Calu3 (cell line): ENCODE results near the gene NSMCE1. TPM values are rescaled to one million over a fixed set of nuclear protein-coding genes. Genes with fewer than 3 reads are reported as not detected.

Experiments used
- BruUV-seq: library from RNA; stranded (reverse); fragments of 400-500 nt; replicated peaks from 2 replicates; lab custom pipeline; 2021; lab: Mats Ljungman, UMichigan
- CTCF ChIA-PET: fragments of 300-600 bp; sonication (Branson Sonifier 250); formaldehyde crosslinking; loops from one replicate; lab custom pipeline; 2022; ENCODE audit warnings: antibody characterized with exemption; lab: Charles Lee
- DNase-seq: peaks from one replicate; pipeline ENCODE4 v3.0.0; 2022
- H3K27ac Mint-ChIP-seq: one replicate; pipeline ENCODE4 v1.8.0; 2022; ENCODE audit warnings: mixed read lengths; ENCODE audit not compliant: unreplicated experiment
- H3K27me3 Mint-ChIP-seq: one replicate; pipeline ENCODE4 v1.8.0; 2022; ENCODE audit warnings: mixed read lengths; ENCODE audit not compliant: unreplicated experiment
- H3K36me3 Mint-ChIP-seq: one replicate; pipeline ENCODE4 v1.8.0; 2022; ENCODE audit warnings: mild to moderate bottlenecking, moderate library complexity, mixed read lengths; ENCODE audit not compliant: insufficient read depth, unreplicated experiment
- H3K4me1 Mint-ChIP-seq: one replicate; pipeline ENCODE4 v1.8.0; 2022; ENCODE audit warnings: mild to moderate bottlenecking, low read depth, mixed read lengths; ENCODE audit not compliant: unreplicated experiment
- H3K4me3 Mint-ChIP-seq: one replicate; pipeline ENCODE4 v1.8.0; 2022; ENCODE audit warnings: mild to moderate bottlenecking, low read depth, moderate library complexity, mixed read lengths; ENCODE audit not compliant: unreplicated experiment
- H3K9me3 Mint-ChIP-seq: one replicate; pipeline ENCODE4 v1.8.0; 2022; ENCODE audit warnings: low read depth, mixed read lengths; ENCODE audit not compliant: unreplicated experiment
- intact Hi-C: fragments of 100-400 bp; cut with micrococcal nuclease; formaldehyde crosslinking; loops from one replicate; pipeline ENCODE4 v1.10.0; 2022; ENCODE audit not compliant: unreplicated experiment
- total RNA-seq: library from RNA; stranded (reverse); gene quantifications from 2 replicates; pipeline ENCODE4 v1.2.3, GENCODE V29; 2022
- TF ChIP-seq, protein P1 (sequence below): fragments of 200-600 bp; IDR thresholded peaks from one replicate; pipeline ENCODE4 v1.8.0; 2022; ENCODE audit warnings: antibody characterized with exemption; ENCODE audit not compliant: unreplicated experiment

The NSMCE1 gene
- total RNA-seq, 1 experiment from 2014 or later = 83.2 TPM

DNA sequence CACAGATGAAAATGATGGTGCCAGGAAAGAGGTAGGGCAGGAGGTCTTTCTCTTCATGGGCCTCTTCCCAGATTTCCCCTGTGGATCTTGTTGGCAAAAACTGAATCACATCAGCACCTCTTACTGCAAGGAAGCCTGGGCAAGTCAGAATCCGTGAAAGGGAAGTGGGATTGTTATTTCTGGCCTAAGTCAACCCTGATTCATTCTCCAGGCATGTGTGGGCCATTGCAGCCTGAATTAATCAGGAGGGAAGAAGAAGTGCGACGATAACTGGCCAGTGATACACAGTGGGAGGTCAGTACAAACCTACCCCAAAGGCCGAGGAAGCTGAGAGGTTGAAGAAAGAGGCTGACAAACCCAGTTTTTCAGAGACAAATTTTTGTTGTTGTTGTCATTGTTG lies 17.9 kb upstream of the NSMCE1 start:
- BruUV-seq = no TSS peak
- Mint-ChIP-seq H3K4me3 (no peak overlapping the region), H3K4me1 (peaks cover 15% of the 10 kb centered on the region), H3K27me3 (no peaks in the 10 kb centered on the region), H3K27ac (no peak overlapping the region), H3K36me3 (peaks cover 4% of the 10 kb centered on the region), H3K9me3 (no peaks in the 10 kb centered on the region)
- CTCF ChIA-PET = interaction anchor here (0.6 kb wide), 2 partner anchors 14 to 59 kb away, joined by 3 to 5 read pairs; no protein-coding TSS in a partner anchor
- TF ChIP-seq, protein P1, sequence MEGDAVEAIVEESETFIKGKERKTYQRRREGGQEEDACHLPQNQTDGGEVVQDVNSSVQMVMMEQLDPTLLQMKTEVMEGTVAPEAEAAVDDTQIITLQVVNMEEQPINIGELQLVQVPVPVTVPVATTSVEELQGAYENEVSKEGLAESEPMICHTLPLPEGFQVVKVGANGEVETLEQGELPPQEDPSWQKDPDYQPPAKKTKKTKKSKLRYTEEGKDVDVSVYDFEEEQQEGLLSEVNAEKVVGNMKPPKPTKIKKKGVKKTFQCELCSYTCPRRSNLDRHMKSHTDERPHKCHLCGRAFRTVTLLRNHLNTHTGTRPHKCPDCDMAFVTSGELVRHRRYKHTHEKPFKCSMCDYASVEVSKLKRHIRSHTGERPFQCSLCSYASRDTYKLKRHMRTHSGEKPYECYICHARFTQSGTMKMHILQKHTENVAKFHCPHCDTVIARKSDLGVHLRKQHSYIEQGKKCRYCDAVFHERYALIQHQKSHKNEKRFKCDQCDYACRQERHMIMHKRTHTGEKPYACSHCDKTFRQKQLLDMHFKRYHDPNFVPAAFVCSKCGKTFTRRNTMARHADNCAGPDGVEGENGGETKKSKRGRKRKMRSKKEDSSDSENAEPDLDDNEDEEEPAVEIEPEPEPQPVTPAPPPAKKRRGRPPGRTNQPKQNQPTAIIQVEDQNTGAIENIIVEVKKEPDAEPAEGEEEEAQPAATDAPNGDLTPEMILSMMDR = no peak
- intact Hi-C loops = no loop called here
- DNase-seq = peak; percentile 57

DNA sequence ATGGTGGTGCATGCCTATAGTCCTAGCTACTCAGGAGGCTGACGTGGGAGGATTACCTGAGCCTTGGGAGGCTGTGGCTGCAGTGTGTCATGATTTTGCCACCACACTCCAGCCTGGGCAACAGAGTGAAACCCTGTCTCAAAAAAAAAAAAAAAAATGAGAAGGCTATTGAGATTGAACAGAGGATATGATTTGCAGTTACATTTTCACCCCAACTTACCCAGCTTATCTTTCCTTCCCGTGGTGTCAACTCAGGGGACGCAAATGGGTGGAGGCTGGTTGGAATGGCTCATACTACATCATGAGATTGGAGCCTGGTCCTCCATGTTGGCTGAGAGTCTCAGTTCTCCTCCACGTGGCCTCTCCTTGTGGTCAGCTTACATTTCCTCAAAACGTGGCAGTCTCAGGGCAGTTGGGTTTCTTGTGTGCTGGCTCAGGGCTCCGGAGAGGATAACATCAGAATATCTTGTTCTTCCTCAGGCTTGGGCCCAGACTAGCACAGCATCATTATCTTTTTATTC lies 17.2 kb upstream of the NSMCE1 start:
- no TSS peak for BruUV-seq
- no peaks in the 10 kb centered on the region for H3K9me3 Mint-ChIP-seq
- intact Hi-C loops = no loop called here
- peaks cover 15% of the 10 kb centered on the region for H3K4me1 Mint-ChIP-seq
- no peaks in the 10 kb centered on the region for H3K27me3 Mint-ChIP-seq
- TF ChIP-seq, protein P1 = no peak
- DNase-seq = no peak
- peaks cover 4% of the 10 kb centered on the region for H3K36me3 Mint-ChIP-seq
- H3K4me3 Mint-ChIP-seq = no peak overlapping the region
- CTCF ChIA-PET = interaction anchor here (0.6 kb wide), 1 partner anchor 15 kb away, joined by 5 read pairs; no protein-coding TSS in a partner anchor
- no peak overlapping the region for H3K27ac Mint-ChIP-seq

DNA sequence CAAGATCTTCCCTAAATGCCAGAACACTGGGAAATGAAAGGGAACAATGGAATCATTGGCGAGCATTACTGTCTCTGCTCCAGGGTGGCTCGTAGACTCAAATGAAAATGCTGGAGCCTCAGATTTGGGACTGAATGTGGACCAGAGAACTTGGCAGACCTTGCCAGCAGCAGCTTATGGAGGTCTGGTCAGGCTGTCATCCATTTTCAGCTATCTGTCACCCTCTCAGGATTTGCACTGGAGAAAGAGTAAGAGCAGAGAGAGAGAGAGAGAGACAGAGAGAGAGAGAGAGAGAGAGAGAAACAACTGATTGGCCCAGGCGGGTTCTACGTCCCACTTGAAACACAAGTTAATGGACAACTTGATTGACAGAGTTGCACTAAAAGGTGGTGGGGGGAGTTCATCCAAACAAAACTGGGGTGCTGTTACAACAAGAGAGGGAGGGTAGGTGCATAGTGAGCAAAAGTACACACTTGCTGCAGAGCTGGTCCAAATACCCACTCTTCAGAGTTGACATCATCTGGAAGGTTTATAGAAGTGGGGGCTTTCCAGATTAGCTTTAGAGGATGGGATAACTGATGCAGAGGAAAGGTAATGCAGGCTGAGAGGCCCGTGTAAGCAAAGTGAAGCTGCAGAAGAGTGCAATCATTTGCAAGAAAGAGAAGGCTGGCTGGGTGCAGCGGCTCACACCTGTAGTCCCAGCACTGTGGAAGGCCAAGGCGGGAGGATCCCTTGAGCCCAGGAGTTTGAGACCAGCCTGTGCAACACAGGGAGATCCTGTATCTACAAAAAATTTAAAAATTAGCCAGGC lies 16.5 kb upstream of the NSMCE1 start:
- Mint-ChIP-seq H3K4me1 (peaks cover 15% of the 10 kb centered on the region), H3K9me3 (no peaks in the 10 kb centered on the region), H3K27me3 (no peaks in the 10 kb centered on the region), H3K4me3 (no peak overlapping the region), H3K27ac (no peak overlapping the region), H3K36me3 (peaks cover 4% of the 10 kb centered on the region)
- no TSS peak for BruUV-seq
- TF ChIP-seq, protein P1 = no peak
- CTCF ChIA-PET = no interaction called here
- no peak for DNase-seq
- intact Hi-C loops = no loop called here

DNA sequence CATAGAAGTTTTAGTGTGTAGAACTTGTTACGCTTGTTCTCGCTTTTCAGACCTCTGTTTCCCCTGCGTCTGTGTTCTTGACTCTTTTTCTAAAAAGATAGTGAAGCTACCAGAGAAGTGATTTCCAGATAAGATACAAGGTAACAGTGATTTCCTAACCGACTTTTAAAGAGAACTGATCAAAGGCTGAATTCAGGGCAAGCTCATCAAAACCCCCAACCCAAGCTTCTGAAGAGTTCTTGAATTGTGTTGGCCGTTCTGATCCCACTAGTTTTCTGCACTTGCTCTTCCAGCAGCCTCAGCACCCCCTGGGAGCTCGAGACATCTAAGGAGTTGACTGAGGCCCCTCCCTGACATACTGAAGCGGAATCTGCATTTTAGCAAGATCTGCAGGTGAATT lies 12.7 kb upstream of the NSMCE1 start:
- no peaks in the 10 kb centered on the region for H3K9me3 Mint-ChIP-seq
- DNase-seq = no peak
- intact Hi-C loops = no loop called here
- CTCF ChIA-PET = no interaction called here
- BruUV-seq = no TSS peak
- peaks cover 10% of the 10 kb centered on the region for H3K4me1 Mint-ChIP-seq
- no peak overlapping the region for H3K27ac Mint-ChIP-seq
- peaks cover 4% of the 10 kb centered on the region for H3K36me3 Mint-ChIP-seq
- TF ChIP-seq, protein P1 = no peak
- H3K4me3 Mint-ChIP-seq = no peak overlapping the region
- no peaks in the 10 kb centered on the region for H3K27me3 Mint-ChIP-seq
